H9 (cell line): ENCODE data around the gene GTPBP6. TPM values are rescaled to one million over a fixed set of nuclear protein-coding genes. Genes with fewer than 3 reads are reported as not detected.

Experiments
- DNase-seq: peaks from one replicate; pipeline ENCODE4 v3.0.0-alpha.2; 2017
- H2AFZ ChIP-seq: one replicate; pipeline ENCODE4 v1.6.1; 2013; ENCODE audit warnings: mild to moderate bottlenecking, low read length, control low read depth, moderate library complexity
- H2AK5ac ChIP-seq: 2 replicates; pipeline ENCODE4 v1.6.1; 2013; ENCODE audit warnings: low read length, control low read depth, mixed read lengths; ENCODE audit not compliant: insufficient read length
- H2BK120ac ChIP-seq: one replicate; pipeline ENCODE4 v1.6.1; 2013; ENCODE audit warnings: low read depth, mild to moderate bottlenecking, low read length, control low read depth, inconsistent platforms; ENCODE audit not compliant: poor library complexity, severe bottlenecking
- H2BK12ac ChIP-seq: 2 replicates; pipeline ENCODE4 v1.6.1; 2013; ENCODE audit warnings: low read length, control low read depth, mixed read lengths, low read depth; ENCODE audit not compliant: insufficient read length
- H2BK15ac ChIP-seq: 2 replicates; pipeline ENCODE4 v1.6.1; 2013; ENCODE audit warnings: low read depth, low read length, control low read depth
- H2BK20ac ChIP-seq: one replicate; pipeline ENCODE4 v1.6.1; 2013; ENCODE audit warnings: low read depth, mild to moderate bottlenecking, low read length, control low read depth, inconsistent platforms; ENCODE audit not compliant: poor library complexity, severe bottlenecking
- H2BK5ac ChIP-seq: 2 replicates; pipeline ENCODE4 v1.6.1; 2013; ENCODE audit warnings: low read length, control low read depth, mixed read lengths; ENCODE audit not compliant: insufficient read length
- H3K14ac ChIP-seq: 2 replicates; pipeline ENCODE4 v1.6.1; 2013; ENCODE audit warnings: low read length, control low read depth; ENCODE audit not compliant: insufficient read depth
- H3K18ac ChIP-seq: 2 replicates; pipeline ENCODE4 v1.6.1; 2013; ENCODE audit warnings: low read depth, mild to moderate bottlenecking, mixed read lengths, low read length, control low read depth; ENCODE audit not compliant: insufficient read length
- H3K23ac ChIP-seq: 2 replicates; pipeline ENCODE4 v1.6.1; 2013; ENCODE audit warnings: low read length, control low read depth, mixed read lengths, low read depth; ENCODE audit not compliant: insufficient read length
- H3K23me2 ChIP-seq: 2 replicates; pipeline ENCODE4 v1.6.1; 2013; ENCODE audit warnings: low read depth, mild to moderate bottlenecking, mixed read lengths, low read length, control low read depth; ENCODE audit not compliant: insufficient read length, poor library complexity, severe bottlenecking
- H3K27ac ChIP-seq: 2 replicates; pipeline ENCODE4 v1.5.1; 2013; ENCODE audit warnings: low read length, control low read depth, mixed read lengths, low read depth; ENCODE audit not compliant: insufficient read length
- H3K27me3 ChIP-seq: 2 replicates; pipeline ENCODE4 v1.6.1; 2013; ENCODE audit warnings: low read length, control low read depth, inconsistent platforms; ENCODE audit not compliant: insufficient read depth
- H3K4ac ChIP-seq: 2 replicates; pipeline ENCODE4 v1.6.1; 2013; ENCODE audit warnings: low read depth, mild to moderate bottlenecking, control low read depth, inconsistent platforms, low read length, moderate library complexity
- H3K4me1 ChIP-seq: 2 replicates; pipeline ENCODE4 v1.6.1; 2013; ENCODE audit warnings: low read length, control low read depth, inconsistent platforms; ENCODE audit not compliant: insufficient read depth
- H3K4me2 ChIP-seq: 2 replicates; pipeline ENCODE4 v1.6.1; 2013; ENCODE audit warnings: low read length, control low read depth, mixed read lengths; ENCODE audit not compliant: insufficient read length, insufficient read depth
- H3K56ac ChIP-seq: 2 replicates; pipeline ENCODE4 v1.6.1; 2013; ENCODE audit warnings: low read depth, mild to moderate bottlenecking, mixed read lengths, low read length, control low read depth; ENCODE audit not compliant: insufficient read length
- H3K79me1 ChIP-seq: 2 replicates; pipeline ENCODE4 v1.6.1; 2013; ENCODE audit warnings: low read depth, mild to moderate bottlenecking, moderate library complexity, low read length, control low read depth, inconsistent platforms; ENCODE audit not compliant: insufficient read depth, poor library complexity, severe bottlenecking
- H3K79me2 ChIP-seq: 2 replicates; pipeline ENCODE4 v1.6.1; 2013; ENCODE audit warnings: low read length, control low read depth, inconsistent platforms; ENCODE audit not compliant: insufficient read depth
- H3K9ac ChIP-seq: 2 replicates; pipeline ENCODE4 v1.6.1; 2013; ENCODE audit warnings: low read length, control low read depth, mixed read lengths; ENCODE audit not compliant: insufficient read length; ENCODE audit errors: extremely low read depth
- H3K9me3 ChIP-seq: one replicate; pipeline ENCODE4 v1.6.1; 2013; ENCODE audit warnings: low read depth, low read length, inconsistent platforms; ENCODE audit not compliant: control insufficient read depth
- H3T11ph ChIP-seq: one replicate; pipeline ENCODE4 v1.6.1; 2013; ENCODE audit warnings: mild to moderate bottlenecking, low read length, control low read depth, inconsistent platforms
- H4K20me1 ChIP-seq: one replicate; pipeline ENCODE4 v1.6.1; 2013; ENCODE audit not compliant: control insufficient read depth, insufficient read length, insufficient read depth
- H4K5ac ChIP-seq: 2 replicates; pipeline ENCODE4 v1.6.1; 2013; ENCODE audit warnings: low read depth, mild to moderate bottlenecking, mixed read lengths, low read length, control low read depth; ENCODE audit not compliant: insufficient read length
- H4K8ac ChIP-seq: replicated peaks from 2 replicates; pipeline ENCODE4 v1.6.1; 2013; ENCODE audit warnings: low read length, control low read depth, mixed read lengths, low read depth; ENCODE audit not compliant: insufficient read length
- H4K91ac ChIP-seq: 2 replicates; pipeline ENCODE4 v1.6.1; 2013; ENCODE audit warnings: low read depth, mild to moderate bottlenecking, moderate library complexity, mixed read lengths, low read length, control low read depth; ENCODE audit not compliant: insufficient read length
- H3K27ac Mint-ChIP-seq, 3 experiments: 2 replicates in 2 of 3; 3 replicates in 1 of 3; pipeline ENCODE4 v1.8.0; 2020 to 2021; ENCODE audit warnings: mixed read lengths in 3 of 3, mild to moderate bottlenecking in 1 of 3, moderate library complexity in 1 of 3
- H3K27me3 Mint-ChIP-seq: 2 replicates; pipeline ENCODE4 v1.8.0; 2021; ENCODE audit warnings: low read depth, mild to moderate bottlenecking, moderate library complexity, mixed read lengths
- H3K36me3 Mint-ChIP-seq, 3 experiments: 2 replicates in 2 of 3; 3 replicates in 1 of 3; pipeline ENCODE4 v1.8.0; 2020 to 2021; ENCODE audit warnings: low read depth in 3 of 3, mixed read lengths in 3 of 3; ENCODE audit not compliant: insufficient read depth in 1 of 3
- H3K4me1 Mint-ChIP-seq, 2 experiments: 2 replicates each; pipeline ENCODE4 v1.8.0; 2020; ENCODE audit warnings: mixed read lengths in 2 of 2
- H3K4me3 Mint-ChIP-seq, 2 experiments: 2 replicates in 1 of 2; 3 replicates in 1 of 2; pipeline ENCODE4 v1.8.0; 2020 to 2021; ENCODE audit warnings: mild to moderate bottlenecking in 2 of 2, mixed read lengths in 2 of 2, moderate library complexity in 1 of 2
- H3K9me3 Mint-ChIP-seq, 2 experiments: 2 replicates in 1 of 2; 3 replicates in 1 of 2; pipeline ENCODE4 v1.8.0; 2020; ENCODE audit warnings: mild to moderate bottlenecking in 2 of 2, mixed read lengths in 2 of 2, moderate library complexity in 1 of 2
- CTCF ChIP-seq: fragments of 200-600 bp; sonication (generic); conservative IDR thresholded peaks from 3 replicates; pipeline ENCODE4 v1.8.0; 2021; ENCODE audit warnings: antibody characterized with exemption, mild to moderate bottlenecking
- WGBS: extraction: QIAGEN DNeasy Blood & Tissue Kit; methylation state at CpG from one replicate; pipeline ENCODE4 v1.1.7; 2013; ENCODE audit warnings: missing lambda C conversion rate, low lambda C conversion rate, mixed read lengths; ENCODE audit not compliant: insufficient read length; ENCODE audit errors: extremely low coverage; 5-methylcytosine and 5-hydroxymethylcytosine counted together
- total RNA-seq: library from RNA; stranded (reverse); gene quantifications from 2 replicates; pipeline ENCODE4 v1.2.1, GENCODE V29; 2021

GTPBP6 gene
- total RNA-seq, 1 experiment from 2014 or later = 64.0 TPM

DNA sequence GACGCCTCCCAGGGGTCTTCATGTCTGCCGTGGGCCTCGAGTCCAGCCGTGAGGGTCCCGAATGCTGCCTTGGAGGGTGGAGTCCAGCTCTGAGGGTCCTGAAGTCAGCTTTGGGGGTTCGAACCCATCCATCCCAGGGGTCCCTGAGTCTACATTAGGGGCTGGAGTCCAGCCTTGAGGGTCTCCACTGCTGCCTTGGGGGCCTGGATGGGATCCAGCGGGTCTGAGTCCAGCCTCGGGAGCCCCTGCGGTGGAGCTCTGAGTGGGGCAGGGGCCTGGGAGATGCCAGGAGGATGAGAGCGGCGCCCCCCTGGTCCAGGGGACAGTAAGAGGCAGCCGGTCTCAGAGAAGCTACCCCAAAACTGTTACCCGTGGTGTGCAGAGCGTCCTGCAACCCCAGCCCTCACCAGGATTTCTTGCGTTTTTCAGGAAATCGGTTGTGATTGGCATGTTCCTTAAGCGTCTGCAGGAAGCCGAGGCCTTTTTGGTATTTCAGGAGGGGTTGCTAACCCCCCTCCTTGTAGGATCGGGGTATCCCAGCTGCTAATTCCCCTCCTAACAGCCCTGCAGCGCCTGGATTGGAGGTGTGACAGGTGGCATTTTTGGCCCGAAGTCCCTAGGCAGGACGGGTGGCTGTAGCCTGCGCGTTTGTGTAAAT, 1.7 kb upstream of the GTPBP6 start:
- no peak for DNase-seq
- H2BK120ac ChIP-seq = no peak overlapping the region
- Mint-ChIP-seq H3K4me3 (peak overlapping the region; percentile 90 to 93), H3K27me3 (peaks cover 2% of the 10 kb centered on the region; the same call in 1 of the 2 replicates), H3K27ac (peak overlapping the region in 1 of 3 experiments; percentile 73; a peak in 1 of 7 replicates), H3K36me3 (peaks cover 0 to 2% (median 0%) of the 10 kb centered on the region in 3 experiments; a peak in 4 of 7 replicates), H3K9me3 (peaks cover 2 to 4% of the 10 kb centered on the region in 2 experiments; a peak in 2 of 5 replicates), H3K4me1 (peaks cover 11 to 22% of the 10 kb centered on the region in 2 experiments)
- H3K23ac ChIP-seq = no peak overlapping the region
- no peak overlapping the region for H2BK12ac ChIP-seq
- H4K91ac ChIP-seq = no peak overlapping the region
- H2AFZ ChIP-seq = no peak overlapping the region
- H3K4me1 ChIP-seq = no peaks in the 10 kb centered on the region
- no peak overlapping the region for H3K18ac ChIP-seq
- H2BK15ac ChIP-seq = no peak overlapping the region
- peaks cover 4% of the 10 kb centered on the region for H3K79me1 ChIP-seq
- no peak overlapping the region for H4K8ac ChIP-seq
- no peak overlapping the region for H2BK5ac ChIP-seq
- no peak overlapping the region for H3K9ac ChIP-seq
- no peak overlapping the region for H3K4ac ChIP-seq
- H2AK5ac ChIP-seq = no peak overlapping the region
- no peaks in the 10 kb centered on the region for H4K20me1 ChIP-seq
- H3K4me2 ChIP-seq = peak overlapping the region; percentile 27
- no peak overlapping the region for H4K5ac ChIP-seq
- no peak overlapping the region for H2BK20ac ChIP-seq
- H3T11ph ChIP-seq = no peak overlapping the region
- peaks cover 15% of the 10 kb centered on the region for H3K23me2 ChIP-seq
- no peak overlapping the region for H3K27ac ChIP-seq
- no peak overlapping the region for H3K14ac ChIP-seq
- no peak for TF ChIP-seq CTCF
- H3K27me3 ChIP-seq = no peaks in the 10 kb centered on the region
- WGBS = no CpG with 5 or more reads among the region's 24 CpGs
- no peaks in the 10 kb centered on the region for H3K9me3 ChIP-seq
- H3K79me2 ChIP-seq = no peaks in the 10 kb centered on the region
- H3K56ac ChIP-seq = no peak overlapping the region
